Keratinocyte (primary cell): ENCODE measurements around the gene CCBE1. TPM values are rescaled to one million over a fixed set of nuclear protein-coding genes. Genes with fewer than 3 reads are reported as not detected.
A peak's percentile ranks its signal among the peaks of the same experiment; 100 is the strongest.

Source experiments
- DNase-seq: peaks from one replicate; pipeline ENCODE4 v3.0.0-alpha.2; 2011; ENCODE audit warnings: low read depth, missing footprints, low spot score
- FAIRE-seq: peaks from 2 replicates; lab custom pipeline; 2011; peaks lifted over from hg19 to GRCh38; lab: Jason Lieb, UNC
- H2AFZ ChIP-seq: 2 replicates; pipeline ENCODE4 v1.6.0; 2012; ENCODE audit warnings: low read length, control low read depth, inconsistent platforms; ENCODE audit not compliant: control insufficient read depth
- H3K27ac ChIP-seq: 2 replicates; pipeline ENCODE4 v1.5.1; 2011; ENCODE audit warnings: low read length; ENCODE audit not compliant: control insufficient read depth, insufficient read depth
- H3K27me3 ChIP-seq: 3 replicates; pipeline ENCODE4 v1.6.0; 2011; ENCODE audit warnings: low read length; ENCODE audit not compliant: control insufficient read depth, insufficient read depth; ENCODE audit errors: extremely low read depth
- H3K36me3 ChIP-seq, 2 experiments: 2 replicates in 1 of 2; 3 replicates in 1 of 2; pipeline ENCODE4 v1.5.1; 2011; ENCODE audit warnings: low read length in 2 of 2, mild to moderate bottlenecking in 1 of 2; ENCODE audit not compliant: control insufficient read depth in 2 of 2, insufficient read depth in 2 of 2; ENCODE audit errors: extremely low read depth in 1 of 2
- H3K4me1 ChIP-seq: 3 replicates; pipeline ENCODE4 v1.5.1; 2011; ENCODE audit warnings: low read length; ENCODE audit not compliant: control insufficient read depth, insufficient read depth; ENCODE audit errors: extremely low read depth
- H3K4me2 ChIP-seq: 3 replicates; pipeline ENCODE4 v1.6.0; 2011; ENCODE audit warnings: low read depth, low read length; ENCODE audit not compliant: control insufficient read depth, insufficient read depth; ENCODE audit errors: extremely low read depth
- H3K4me3 ChIP-seq, 3 experiments: fragments of 200-600 bp in 1 of 3; sonication (generic) in 1 of 3; 2 replicates in 2 of 3; 3 replicates in 1 of 3; pipeline ENCODE4 v1.5.1; 2011 to 2016; ENCODE audit warnings: low read length in 3 of 3, mild to moderate bottlenecking in 3 of 3, control low read depth in 2 of 3, inconsistent platforms in 1 of 3, low read depth in 1 of 3, mixed read lengths in 1 of 3, mixed run types in 1 of 3, moderate library complexity in 1 of 3; ENCODE audit not compliant: control insufficient read depth in 2 of 3, insufficient read depth in 2 of 3; ENCODE audit errors: extremely low read depth in 1 of 3
- H3K79me2 ChIP-seq: 2 replicates; pipeline ENCODE4 v1.6.0; 2012; ENCODE audit warnings: low read length; ENCODE audit not compliant: control insufficient read depth, insufficient read depth
- H3K9ac ChIP-seq: 3 replicates; pipeline ENCODE4 v1.6.0; 2011; ENCODE audit warnings: low read length; ENCODE audit not compliant: control insufficient read depth, insufficient read depth; ENCODE audit errors: extremely low read depth
- H3K9me1 ChIP-seq: 3 replicates; pipeline ENCODE4 v1.6.0; 2011; ENCODE audit warnings: low read length; ENCODE audit not compliant: control insufficient read depth, insufficient read depth; ENCODE audit errors: extremely low read depth
- H3K9me3 ChIP-seq: 2 replicates; pipeline ENCODE4 v1.5.1; 2012; ENCODE audit warnings: low read depth, low read length; ENCODE audit not compliant: control insufficient read depth
- H4K20me1 ChIP-seq: 3 replicates; pipeline ENCODE4 v1.6.0; 2011; ENCODE audit warnings: low read length; ENCODE audit not compliant: control insufficient read depth, insufficient read depth; ENCODE audit errors: extremely low read depth
- EZH2 ChIP-seq: IDR thresholded peaks from one replicate; pipeline ENCODE4 v1.6.1; 2012; ENCODE audit warnings: inconsistent platforms, mild to moderate bottlenecking, low read length, moderate library complexity
- dilution Hi-C: fragments of 300-500 bp; cut with MboI; formaldehyde crosslinking; loops from one replicate; pipeline ENCODE4 v1.7.0; 2020; ENCODE audit warnings: low sequenced_read_pairs; ENCODE audit not compliant: extremely low pct_ligation_motif_present
- polyA plus RNA-seq, 5 experiments: library from polyadenylated mRNA; depleted of rRNA in 3 of 5; stranded (reverse) in 3 of 5; stranded (forward) in 1 of 5; unstranded in 1 of 5; fragments of >200 nt; gene quantifications; 1 replicate in 1 of 5; 2 replicates in 3 of 5; 3 replicates in 1 of 5; pipeline versions ENCODE4 v1.2.1 to v1.2.3, GENCODE V29; 2011 to 2012; ENCODE audit warnings: missing spikeins in 2 of 5, low read depth in 1 of 5, low replicate concordance in 1 of 5
- TF ChIP-seq, protein P1 (sequence below), 3 experiments: IDR thresholded peaks in 1 of 3; conservative IDR thresholded peaks in 1 of 3; optimal IDR thresholded peaks in 1 of 3; 2 replicates in 2 of 3; 3 replicates in 1 of 3; pipeline versions ENCODE3 to v1.5.1; 2011; ENCODE audit warnings: low read length in 3 of 3, mild to moderate bottlenecking in 3 of 3, moderate library complexity in 2 of 3, control low read depth in 1 of 3, inconsistent platforms in 1 of 3; ENCODE audit not compliant: insufficient read depth in 2 of 3; ENCODE audit errors: extremely low read depth in 1 of 3

Gene CCBE1
- polyA plus RNA-seq, 1 donor (not counting 4 experiments of a cell fraction or from before 2014, with no cell fraction given): 20.1 TPM

- Histone ChIP-seq H3K4me1 (peaks cover 36% of the 10 kb centered on the region), H3K79me2 (peaks cover 8% of the 10 kb centered on the region), H2AFZ (no peak overlapping the region), H3K9ac (no peak overlapping the region), H3K27ac (no peak overlapping the region), H3K9me1 (no peaks in the 10 kb centered on the region), H3K4me2 (no peak overlapping the region), H4K20me1 (no peaks in the 10 kb centered on the region), H3K36me3 (no peaks in the 10 kb centered on the region), H3K27me3 (no peaks in the 10 kb centered on the region), H3K9me3 (no peaks in the 10 kb centered on the region), H3K4me3 (no peak overlapping the region)
- dilution Hi-C loops: no loop called here
- FAIRE-seq (peak; percentile 20), DNase-seq (no peak)
- no peak for TF ChIP-seq EZH2
- TF ChIP-seq, protein P1, sequence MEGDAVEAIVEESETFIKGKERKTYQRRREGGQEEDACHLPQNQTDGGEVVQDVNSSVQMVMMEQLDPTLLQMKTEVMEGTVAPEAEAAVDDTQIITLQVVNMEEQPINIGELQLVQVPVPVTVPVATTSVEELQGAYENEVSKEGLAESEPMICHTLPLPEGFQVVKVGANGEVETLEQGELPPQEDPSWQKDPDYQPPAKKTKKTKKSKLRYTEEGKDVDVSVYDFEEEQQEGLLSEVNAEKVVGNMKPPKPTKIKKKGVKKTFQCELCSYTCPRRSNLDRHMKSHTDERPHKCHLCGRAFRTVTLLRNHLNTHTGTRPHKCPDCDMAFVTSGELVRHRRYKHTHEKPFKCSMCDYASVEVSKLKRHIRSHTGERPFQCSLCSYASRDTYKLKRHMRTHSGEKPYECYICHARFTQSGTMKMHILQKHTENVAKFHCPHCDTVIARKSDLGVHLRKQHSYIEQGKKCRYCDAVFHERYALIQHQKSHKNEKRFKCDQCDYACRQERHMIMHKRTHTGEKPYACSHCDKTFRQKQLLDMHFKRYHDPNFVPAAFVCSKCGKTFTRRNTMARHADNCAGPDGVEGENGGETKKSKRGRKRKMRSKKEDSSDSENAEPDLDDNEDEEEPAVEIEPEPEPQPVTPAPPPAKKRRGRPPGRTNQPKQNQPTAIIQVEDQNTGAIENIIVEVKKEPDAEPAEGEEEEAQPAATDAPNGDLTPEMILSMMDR (optimal IDR thresholded peaks at IDR 0.05 in 1 of 3, IDR thresholded peaks at IDR 0.05 in 1 of 3, conservative IDR thresholded peaks at IDR 0.05 in 1 of 3; ENCODE audit: extremely low read depth in 1 of 3, insufficient read depth in 2 of 3, low read length in 3 of 3): no peak
Observed at GRCh38 chr18:59657012-59657411, 40.2 kb downstream of the CCBE1 start.

DNA sequence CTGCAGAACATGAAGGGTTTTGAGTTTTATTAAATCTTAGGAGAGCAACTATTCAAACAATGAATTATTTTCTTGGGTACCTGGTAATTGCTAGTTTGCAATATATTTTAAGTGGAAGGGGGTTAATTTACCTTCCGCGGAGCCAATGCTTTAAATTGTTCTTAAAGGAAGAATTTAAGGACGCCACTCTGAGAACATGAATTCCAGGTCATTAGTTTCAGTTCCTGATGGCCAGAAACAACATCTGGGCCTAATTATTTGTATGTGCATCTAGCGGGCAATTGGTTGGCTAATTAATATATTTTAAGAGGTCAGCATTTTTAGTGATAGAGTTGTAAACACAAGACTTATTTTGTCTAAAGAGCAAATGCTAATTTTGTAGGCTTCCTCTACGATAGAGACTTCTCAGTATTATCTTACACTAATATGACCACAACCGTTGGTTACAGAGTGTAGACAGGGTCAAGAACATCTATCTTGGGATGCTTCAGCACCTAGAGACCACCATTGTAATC, 40.8 kb downstream of the CCBE1 start:
- no peaks in the 10 kb centered on the region for H3K36me3 ChIP-seq
- no peaks in the 10 kb centered on the region for H3K27me3 ChIP-seq
- H3K9me1 ChIP-seq: no peaks in the 10 kb centered on the region
- no peaks in the 10 kb centered on the region for H4K20me1 ChIP-seq
- no peak overlapping the region for H3K4me2 ChIP-seq
- H3K4me3 ChIP-seq: no peak overlapping the region
- DNase-seq (no peak), FAIRE-seq (no peak)
- dilution Hi-C loops: no loop called here
- no peak overlapping the region for H3K9ac ChIP-seq
- peaks cover 8% of the 10 kb centered on the region for H3K79me2 ChIP-seq
- no peaks in the 10 kb centered on the region for H3K9me3 ChIP-seq
- H2AFZ ChIP-seq: no peak overlapping the region
- no peak for TF ChIP-seq EZH2
- TF ChIP-seq, protein P1 (optimal IDR thresholded peaks at IDR 0.05 in 1 of 3, IDR thresholded peaks at IDR 0.05 in 1 of 3, conservative IDR thresholded peaks at IDR 0.05 in 1 of 3; ENCODE audit: extremely low read depth in 1 of 3, insufficient read depth in 2 of 3, low read length in 3 of 3): no peak
- H3K27ac ChIP-seq: no peak overlapping the region
- peaks cover 30% of the 10 kb centered on the region for H3K4me1 ChIP-seq
